ENCODE data around the gene MRPS31.

GRCh38 chr13:40790154-40790616 lies 19.2 kb upstream of the MRPS31 start:
- no peak for TF ChIP-seq CTCF (conservative IDR thresholded peaks at IDR 0.05)
- no peak for TF ChIP-seq EZH2 (IDR thresholded peaks at IDR 0.05; ENCODE audit: low read depth)
